ENCODE results near the gene GTF2H4.

Gene GTF2H4

GRCh38 chr6:30889921-30890645, 17.9 kb upstream of the GTF2H4 start:
- TF ChIP-seq EZH2phosphoT487 (conservative IDR thresholded peaks at IDR 0.05; ENCODE audit: low read length) = no peak
- no peak overlapping the region for H3K27ac ChIP-seq (ENCODE audit: low read depth, low read length)
- H4K20me1 ChIP-seq (ENCODE audit: low read depth, low read length) = no peaks in the 10 kb centered on the region
- H3F3A ChIP-seq (ENCODE audit: insufficient read depth) = no peaks in the 10 kb centered on the region
- no peaks in the 10 kb centered on the region for H3K36me3 ChIP-seq (ENCODE audit: low read length)
- H3K79me2 ChIP-seq (ENCODE audit: insufficient read depth, low read length) = no peaks in the 10 kb centered on the region
- no peaks in the 10 kb centered on the region for H3K9me3 ChIP-seq (ENCODE audit: insufficient read depth, low read length)
- H2AFZ ChIP-seq (ENCODE audit: low read depth, low read length, severe bottlenecking) = no peak overlapping the region
- no peak overlapping the region for H3K9ac ChIP-seq (ENCODE audit: low read length)
- H3K27me3 ChIP-seq (ENCODE audit: low read length) = no peaks in the 10 kb centered on the region
- H3K9me2 ChIP-seq (replicated peaks; ENCODE audit: insufficient read depth, low read length) = no peaks in the 10 kb centered on the region
- no peak overlapping the region for H3K4me3 ChIP-seq (ENCODE audit: insufficient read depth, low read length, poor library complexity, severe bottlenecking)
- no peak overlapping the region for H3K4me2 ChIP-seq (ENCODE audit: low read depth, low read length, poor library complexity, severe bottlenecking)

- Histone ChIP-seq H4K20me1 (ENCODE audit: low read depth, low read length) (no peaks in the 10 kb centered on the region), H3K4me2 (ENCODE audit: low read depth, low read length, poor library complexity, severe bottlenecking) (no peak overlapping the region), H3K9me2 (replicated peaks; ENCODE audit: insufficient read depth, low read length) (no peaks in the 10 kb centered on the region), H2AFZ (ENCODE audit: low read depth, low read length, severe bottlenecking) (no peak overlapping the region), H3K9me3 (ENCODE audit: insufficient read depth, low read length) (no peaks in the 10 kb centered on the region), H3K4me3 (ENCODE audit: insufficient read depth, low read length, poor library complexity, severe bottlenecking) (no peak overlapping the region), H3K9ac (ENCODE audit: low read length) (no peak overlapping the region), H3K27ac (ENCODE audit: low read depth, low read length) (no peak overlapping the region), H3K36me3 (ENCODE audit: low read length) (no peaks in the 10 kb centered on the region), H3K79me2 (ENCODE audit: insufficient read depth, low read length) (no peaks in the 10 kb centered on the region), H3K27me3 (ENCODE audit: low read length) (no peaks in the 10 kb centered on the region), H3F3A (ENCODE audit: insufficient read depth) (no peaks in the 10 kb centered on the region)
- no peak for TF ChIP-seq CTCF (IDR thresholded peaks at IDR 0.05; ENCODE audit: insufficient read depth, low read length, poor library complexity, severe bottlenecking)
- TF ChIP-seq EZH2phosphoT487 (conservative IDR thresholded peaks at IDR 0.05; ENCODE audit: low read length) = no peak
These were observed 17.2 kb upstream of the GTF2H4 start for GRCh38 chr6:30890646-30891449.

- no peaks in the 10 kb centered on the region for H3K27me3 ChIP-seq (ENCODE audit: low read length)
- no peaks in the 10 kb centered on the region for H3K9me2 ChIP-seq (replicated peaks; ENCODE audit: insufficient read depth, low read length)
- H3F3A ChIP-seq (ENCODE audit: insufficient read depth) = no peaks in the 10 kb centered on the region
- H4K20me1 ChIP-seq (ENCODE audit: low read depth, low read length) = no peaks in the 10 kb centered on the region
- no peaks in the 10 kb centered on the region for H3K9me3 ChIP-seq (ENCODE audit: insufficient read depth, low read length)
- H3K27ac ChIP-seq (ENCODE audit: low read depth, low read length) = no peak overlapping the region
- no peak overlapping the region for H3K4me2 ChIP-seq (ENCODE audit: low read depth, low read length, poor library complexity, severe bottlenecking)
- H3K79me2 ChIP-seq (ENCODE audit: insufficient read depth, low read length) = no peaks in the 10 kb centered on the region
- TF ChIP-seq CTCF (IDR thresholded peaks at IDR 0.05; ENCODE audit: insufficient read depth, low read length, poor library complexity, severe bottlenecking) (no peak), EZH2phosphoT487 (conservative IDR thresholded peaks at IDR 0.05; ENCODE audit: low read length) (no peak)
- no peaks in the 10 kb centered on the region for H3K36me3 ChIP-seq (ENCODE audit: low read length)
- no peak overlapping the region for H2AFZ ChIP-seq (ENCODE audit: low read depth, low read length, severe bottlenecking)
- H3K9ac ChIP-seq (ENCODE audit: low read length) = no peak overlapping the region
- no peak overlapping the region for H3K4me3 ChIP-seq (ENCODE audit: insufficient read depth, low read length, poor library complexity, severe bottlenecking)
These were observed 16.6 kb upstream of the GTF2H4 start for GRCh38 chr6:30891450-30891723.

All from SU-DHL-6 (cell line).